SK-N-SH treated with all-trans-retinoic acid at 6 μM for 48 hours (cell line): ENCODE data around the gene HSPA4.
"Not testable (repeated sequence)": the region's sequence is repeated elsewhere in the genome, so short reads cannot be mapped to it uniquely, and the experiment has no call there.

Source experiments
- ARNTL ChIP-seq: fragments of 450-650 bp; formaldehyde crosslinking; IDR thresholded peaks from 2 replicates; pipeline ENCODE4 v1.5.0; 2020; ENCODE audit warnings: low read depth, mild to moderate bottlenecking, moderate library complexity, borderline replicate concordance
- GLIS3 ChIP-seq: fragments of 250-450 bp; sonication (Bioruptor Pico); IDR thresholded peaks from 2 replicates; pipeline ENCODE4 v1.5.0; 2020; ENCODE audit warnings: mild to moderate bottlenecking, moderate library complexity
- ISL1 ChIP-seq: fragments of 250-450 bp; sonication (Bioruptor Pico); IDR thresholded peaks from 2 replicates; pipeline ENCODE4 v2.1.2; 2022; ENCODE audit warnings: mild to moderate bottlenecking, moderate library complexity
- OSR1 ChIP-seq: fragments of 250-450 bp; sonication (Bioruptor Pico); IDR thresholded peaks from 2 replicates; pipeline ENCODE4 v1.8.0; 2022; ENCODE audit warnings: moderate library complexity, mild to moderate bottlenecking, inconsistent platforms
- PATZ1 ChIP-seq: fragments of 250-450 bp; sonication (Bioruptor Pico); IDR thresholded peaks from 2 replicates; pipeline ENCODE4 v1.8.0; 2020; ENCODE audit warnings: mild to moderate bottlenecking, moderate library complexity, borderline replicate concordance
- PPARA ChIP-seq: fragments of 250-450 bp; sonication (Bioruptor Pico); IDR thresholded peaks from 2 replicates; pipeline ENCODE4 v1.5.0; 2020; ENCODE audit warnings: mild to moderate bottlenecking, borderline replicate concordance
- RARB ChIP-seq: fragments of 250-450 bp; sonication (Bioruptor Pico); IDR thresholded peaks from 2 replicates; pipeline ENCODE4 v1.8.0; 2021; ENCODE audit warnings: mild to moderate bottlenecking, moderate library complexity
- ZFP3 ChIP-seq: fragments of 250-450 bp; sonication (Bioruptor Pico); IDR thresholded peaks from 2 replicates; pipeline ENCODE4 v1.5.0; 2020; ENCODE audit warnings: mild to moderate bottlenecking, moderate library complexity
- ZNF8 ChIP-seq: fragments of 450-650 bp; formaldehyde crosslinking; IDR thresholded peaks from 2 replicates; pipeline ENCODE4 v1.5.0; 2020; ENCODE audit warnings: mild to moderate bottlenecking, moderate library complexity

DNA sequence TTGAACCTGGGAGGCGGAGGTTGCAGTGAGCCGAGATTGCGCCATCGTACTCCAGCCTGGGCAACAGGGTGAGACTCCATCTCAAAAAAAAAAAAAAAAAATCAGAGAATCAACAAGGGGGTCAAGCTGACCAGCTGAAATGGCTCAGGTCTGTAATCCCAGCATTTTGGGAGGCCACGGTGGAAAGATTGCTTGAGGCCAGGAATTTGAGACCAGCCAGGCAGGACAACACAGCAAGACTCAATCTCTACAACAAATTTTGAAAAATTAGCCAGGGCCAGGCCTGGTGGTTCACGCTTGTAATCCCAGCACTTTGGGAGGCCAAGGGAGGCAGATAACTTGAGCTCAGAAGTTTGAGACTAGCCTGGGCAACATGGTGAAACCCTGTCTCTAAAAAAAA, 43.4 kb upstream of the HSPA4 start:
- not testable (repeated sequence) for TF ChIP-seq PATZ1; OSR1; ISL1 (CRISPR knock-in tag); ZNF8 (CRISPR knock-in tag); ARNTL (CRISPR knock-in tag); ZFP3 (CRISPR knock-in tag); GLIS3 (CRISPR knock-in tag); PPARA (CRISPR knock-in tag); RARB
